HG03103 (cell line): ENCODE results near the gene DCTD.

Source experiments
- ATAC-seq: cut with Tn5 transposase; IDR thresholded peaks from one replicate; pipeline ENCODE4 v1.9.1; 2021; ENCODE audit warnings: low read depth; ENCODE audit not compliant: unreplicated experiment

The DCTD gene

GRCh38 chr4:182874304-182874751 is 42.9 kb downstream of the DCTD start:
- no peak for ATAC-seq

GRCh38 chr4:182873726-182874125 is 43.5 kb downstream of the DCTD start:
- ATAC-seq, result no peak

- ATAC-seq, result no peak
Measured at GRCh38 chr4:182873289-182873688, 43.9 kb downstream of the DCTD start.

- no peak for ATAC-seq
Measured at GRCh38 chr4:182872886-182873285, 44.3 kb downstream of the DCTD start.

GRCh38 chr4:182871616-182872015 is 45.6 kb downstream of the DCTD start:
- ATAC-seq, result no peak

- no peak for ATAC-seq
Measured at GRCh38 chr4:182869697-182870096, 47.5 kb downstream of the DCTD start.

- ATAC-seq, result no peak
Measured at GRCh38 chr4:182866746-182867145, 50.4 kb downstream of the DCTD start.

- no peak for ATAC-seq
Measured at GRCh38 chr4:182863501-182863900, 53.7 kb downstream of the DCTD start.

GRCh38 chr4:182862921-182863320 is 54.3 kb downstream of the DCTD start:
- no peak for ATAC-seq

- ATAC-seq, result no peak
Measured at GRCh38 chr4:182862141-182862875, 54.9 kb downstream of the DCTD start.

- no peak for ATAC-seq
Measured at GRCh38 chr4:182861346-182861745, 55.8 kb downstream of the DCTD start.

GRCh38 chr4:182859730-182860129 is 57.5 kb downstream of the DCTD start:
- no peak for ATAC-seq

- ATAC-seq, result no peak
Measured at GRCh38 chr4:182858711-182859110, 58.5 kb downstream of the DCTD start.

GRCh38 chr4:182856862-182857261 is 60.3 kb downstream of the DCTD start:
- no peak for ATAC-seq

GRCh38 chr4:182855877-182856276 is 61.3 kb downstream of the DCTD start:
- no peak for ATAC-seq

GRCh38 chr4:182855312-182855711 is 61.9 kb downstream of the DCTD start:
- ATAC-seq, result no peak

GRCh38 chr4:182854466-182854865 is 62.7 kb downstream of the DCTD start:
- ATAC-seq, result no peak

GRCh38 chr4:182853731-182854330 is 63.4 kb downstream of the DCTD start:
- ATAC-seq, result no peak

GRCh38 chr4:182848685-182849084 is 68.5 kb downstream of the DCTD start:
- no peak for ATAC-seq

- ATAC-seq, result no peak
Measured at GRCh38 chr4:182847576-182848450, 69.4 kb downstream of the DCTD start.

GRCh38 chr4:182846036-182846435 is 71.2 kb downstream of the DCTD start:
- no peak for ATAC-seq
